Loucy (cell line): ENCODE results near the gene KCNK3.

Experiments used
- CTCF ChIP-seq: fragments of 200-600 bp; sonication (generic); conservative IDR thresholded peaks from 2 replicates; pipeline ENCODE4 v1.5.1; 2014; ENCODE audit warnings: mild to moderate bottlenecking, antibody characterized with exemption, low read length
- EZH2phosphoT487 ChIP-seq: fragments of 200-600 bp; IDR thresholded peaks from 2 replicates; pipeline ENCODE4 v1.6.1; 2018; ENCODE audit warnings: antibody characterized with exemption, mild to moderate bottlenecking, moderate library complexity, borderline replicate concordance

- no peak for TF ChIP-seq CTCF
- TF ChIP-seq EZH2phosphoT487 = no peak
These were observed 25.9 kb upstream of the KCNK3 start for GRCh38 chr2:26666671-26667070.
